IMR-90 (cell line): ENCODE measurements around the gene ZFYVE28. TPM values are rescaled to one million over a fixed set of nuclear protein-coding genes. Genes with fewer than 3 reads are reported as not detected.

ENCODE experiments used
- ATAC-seq: fragments of 200-7000 bp; cut with Tn5 transposase; 2 replicates; pipeline ENCODE4 v1.9.1; 2020; ENCODE audit warnings: low read depth, mild to moderate bottlenecking, moderate library complexity
- BruUV-seq: library from RNA; stranded (reverse); fragments of 400-500 nt; replicated peaks from 2 replicates; lab custom pipeline; 2021; lab: Mats Ljungman, UMichigan
- CTCF ChIA-PET: fragments of 300-600 bp; formaldehyde crosslinking; extraction: SDS; loops from one replicate; lab custom pipeline; 2021; ENCODE audit warnings: antibody characterized with exemption; lab: Yijun Ruan, JAX
- POLR2A ChIA-PET: fragments of 300-600 bp; sonication (Branson Sonifier 250); formaldehyde crosslinking; loops from one replicate; lab custom pipeline; 2022; ENCODE audit warnings: antibody characterized with exemption; ENCODE audit not compliant: unreplicated experiment; lab: Charles Lee
- DNase-seq: peaks from one replicate; pipeline ENCODE4 v3.0.0; 2013
- H2AFZ ChIP-seq: replicated peaks from 2 replicates; pipeline ENCODE3; 2013; ENCODE audit warnings: low read length, mild to moderate bottlenecking; ENCODE audit not compliant: poor library complexity
- H2AK5ac ChIP-seq: 2 replicates; pipeline ENCODE4 v1.6.1; 2013; ENCODE audit warnings: low read depth, low read length, inconsistent platforms
- H2AK9ac ChIP-seq: replicated peaks from 2 replicates; pipeline ENCODE3; 2013; ENCODE audit warnings: mild to moderate bottlenecking, low read depth, low read length, moderate library complexity; ENCODE audit not compliant: poor library complexity
- H2BK120ac ChIP-seq: 2 replicates; pipeline ENCODE4 v1.6.1; 2013; ENCODE audit warnings: low read depth, low read length, inconsistent platforms
- H2BK15ac ChIP-seq: 3 replicates; pipeline ENCODE4 v1.6.1; 2013; ENCODE audit warnings: low read depth, low read length, inconsistent platforms
- H2BK20ac ChIP-seq: 2 replicates; pipeline ENCODE4 v1.6.1; 2013; ENCODE audit warnings: low read depth, mild to moderate bottlenecking, inconsistent platforms, low read length, moderate library complexity
- H2BK5ac ChIP-seq: 2 replicates; pipeline ENCODE4 v1.6.1; 2013; ENCODE audit warnings: mild to moderate bottlenecking, low read depth, low read length, inconsistent platforms; ENCODE audit not compliant: poor library complexity, severe bottlenecking
- H3K14ac ChIP-seq: replicated peaks from 2 replicates; pipeline ENCODE4 v1.6.1; 2013; ENCODE audit warnings: low read depth, low read length, inconsistent platforms
- H3K18ac ChIP-seq: 2 replicates; pipeline ENCODE4 v1.6.1; 2013; ENCODE audit warnings: low read depth, low read length, control low read depth
- H3K23ac ChIP-seq: 2 replicates; pipeline ENCODE4 v1.6.1; 2013; ENCODE audit warnings: low read depth, low read length, inconsistent platforms
- H3K27ac ChIP-seq: 2 replicates; pipeline ENCODE4 v1.5.1; 2013; ENCODE audit warnings: mild to moderate bottlenecking, control low read depth, low read length; ENCODE audit not compliant: insufficient read depth
- H3K27me3 ChIP-seq: 2 replicates; pipeline ENCODE4 v1.6.1; 2013; ENCODE audit warnings: low read length; ENCODE audit not compliant: control insufficient read depth, insufficient read depth
- H3K36me3 ChIP-seq: 2 replicates; pipeline ENCODE4 v1.6.1; 2013; ENCODE audit warnings: low read length, mixed read lengths; ENCODE audit not compliant: control insufficient read depth, insufficient read depth
- H3K4ac ChIP-seq: 2 replicates; pipeline ENCODE4 v1.6.1; 2013; ENCODE audit warnings: low read depth, low read length, inconsistent platforms
- H3K4me1 ChIP-seq: 2 replicates; pipeline ENCODE4 v1.6.1; 2013; ENCODE audit warnings: low read length, mixed read lengths; ENCODE audit not compliant: control insufficient read depth, insufficient read depth
- H3K4me2 ChIP-seq: 2 replicates; pipeline ENCODE4 v1.6.1; 2013; ENCODE audit warnings: low read depth, mild to moderate bottlenecking, control low read depth, low read length, moderate library complexity
- H3K4me3 ChIP-seq: 2 replicates; pipeline ENCODE4 v1.5.1; 2013; ENCODE audit warnings: low read depth, mild to moderate bottlenecking, control low read depth, low read length, moderate library complexity; ENCODE audit not compliant: insufficient read depth
- H3K56ac ChIP-seq: 2 replicates; pipeline ENCODE4 v1.6.1; 2013; ENCODE audit warnings: low read length, inconsistent platforms; ENCODE audit not compliant: insufficient read depth; ENCODE audit errors: extremely low read depth
- H3K79me1 ChIP-seq, 2 experiments: 2 replicates each; pipeline ENCODE4 v1.6.1; 2013; ENCODE audit warnings: low read length in 2 of 2, inconsistent platforms in 1 of 2, low read depth in 1 of 2
- H3K9ac ChIP-seq: 2 replicates; pipeline ENCODE4 v1.6.1; 2013; ENCODE audit warnings: low read depth, low read length, control low read depth
- H3K9me1 ChIP-seq: 2 replicates; pipeline ENCODE4 v1.6.1; 2013; ENCODE audit warnings: low read length, inconsistent platforms; ENCODE audit not compliant: insufficient read depth
- H3K9me3 ChIP-seq: 2 replicates; pipeline ENCODE4 v1.6.1; 2013; ENCODE audit warnings: low read length; ENCODE audit not compliant: control insufficient read depth, insufficient read depth
- H4K20me1 ChIP-seq: 2 replicates; pipeline ENCODE4 v1.6.1; 2013; ENCODE audit warnings: low read length, inconsistent platforms; ENCODE audit not compliant: insufficient read depth
- H4K5ac ChIP-seq: 2 replicates; pipeline ENCODE4 v1.6.1; 2013; ENCODE audit warnings: mild to moderate bottlenecking, low read depth, low read length, control low read depth
- H4K8ac ChIP-seq, 2 experiments: 2 replicates each; pipeline ENCODE4 v1.6.1; 2013; ENCODE audit warnings: low read depth in 2 of 2, low read length in 2 of 2, control low read depth in 1 of 2, inconsistent platforms in 1 of 2
- H4K91ac ChIP-seq: 2 replicates; pipeline ENCODE4 v1.6.1; 2013; ENCODE audit warnings: low read depth, low read length, inconsistent platforms; ENCODE audit not compliant: insufficient read depth
- BHLHE40 ChIP-seq: fragments of 150-350 bp; IDR thresholded peaks from 2 replicates; pipeline ENCODE4 v1.6.1; 2016; ENCODE audit warnings: mild to moderate bottlenecking, low read depth, low read length
- CTCF ChIP-seq: conservative IDR thresholded peaks from 2 replicates; pipeline ENCODE4 v1.5.1; 2012; ENCODE audit warnings: mild to moderate bottlenecking, low read depth, low read length, improper control_type of control experiment
- ELK1 ChIP-seq: fragments of 150-350 bp; IDR thresholded peaks from 2 replicates; pipeline ENCODE4 v1.6.1; 2016; ENCODE audit warnings: low read depth, mild to moderate bottlenecking, low read length, moderate library complexity, borderline replicate concordance
- MXI1 ChIP-seq: IDR thresholded peaks from 2 replicates; pipeline ENCODE4 v1.6.1; 2012; ENCODE audit warnings: low read depth, mild to moderate bottlenecking, low read length, moderate library complexity, borderline replicate concordance
- POLR2A ChIP-seq: IDR thresholded peaks from 2 replicates; pipeline ENCODE4 v1.6.1; 2012; ENCODE audit warnings: mild to moderate bottlenecking, low read depth, low read length
- RAD21 ChIP-seq: IDR thresholded peaks from 2 replicates; pipeline ENCODE4 v1.6.1; 2012; ENCODE audit warnings: low read length, improper control_type of control experiment
- RFX5 ChIP-seq: IDR thresholded peaks from 2 replicates; pipeline ENCODE4 v1.8.0; 2012; ENCODE audit warnings: low read depth, mild to moderate bottlenecking, low read length, moderate library complexity
- USF2 ChIP-seq: fragments of 150-350 bp; IDR thresholded peaks from 2 replicates; pipeline ENCODE4 v1.6.1; 2017; ENCODE audit warnings: mild to moderate bottlenecking, antibody characterized with exemption, low read length, low read depth
- WGBS, 2 experiments: methylation state at CpG; one replicate each; pipeline versions ENCODE4 v1.1.5 to v1.1.7; 2013; ENCODE audit warnings: missing lambda C conversion rate in 2 of 2; ENCODE audit not compliant: insufficient read length in 1 of 2; ENCODE audit errors: extremely low coverage in 2 of 2; 5-methylcytosine and 5-hydroxymethylcytosine counted together
- dilution Hi-C: fragments of 300-500 bp; cut with HindIII; formaldehyde crosslinking; loops from one replicate; pipeline ENCODE4 v1.14.3; 2018; ENCODE audit warnings: low sequenced_read_pairs; ENCODE audit not compliant: unreplicated experiment
- in situ Hi-C: fragments of 300-500 bp; cut with MboI; formaldehyde crosslinking; loops from 3 replicates; pipeline ENCODE4 v1.14.3; 2019; ENCODE audit warnings: low sequenced_read_pairs, inconsistent platforms, mixed read lengths
- intact Hi-C: fragments of 100-400 bp; cut with micrococcal nuclease; formaldehyde crosslinking; loops from 2 replicates; pipeline ENCODE4 v1.10.0; 2022
- polyA plus RNA-seq, 3 experiments: library from polyadenylated mRNA; depleted of rRNA; stranded (reverse); fragments of >200 nt; gene quantifications; 2 replicates each; pipeline ENCODE4 v1.2.3, GENCODE V29; 2012; ENCODE audit warnings: low replicate concordance in 1 of 3
- total RNA-seq: library from RNA; depleted of rRNA; stranded (reverse); fragments of >200 nt; gene quantifications from 2 replicates; pipeline ENCODE4 v1.2.3, GENCODE V29; 2012

Gene ZFYVE28
- total and polyA plus RNA-seq, 2 of the 4 experiments (the other 2 are of a cell fraction), result 0.36 to 1.2 TPM

- dilution Hi-C loops (no loop called here), intact Hi-C loops (no loop called here), in situ Hi-C loops (no loop called here)
- no peak overlapping the region for H2AK5ac ChIP-seq
- H2BK5ac ChIP-seq, result no peak overlapping the region
- CTCF ChIA-PET, result interaction anchor here (0.8 kb wide), 1 partner anchor 21 kb away, joined by 3 read pairs; no protein-coding TSS in a partner anchor
- H3K9ac ChIP-seq, result no peak overlapping the region
- ATAC-seq (no peak), DNase-seq (no peak)
- H3K9me1 ChIP-seq, result no peaks in the 10 kb centered on the region
- H2AFZ ChIP-seq, result no peak overlapping the region
- no peak overlapping the region for H4K5ac ChIP-seq
- H3K79me1 ChIP-seq, result no peaks in the 10 kb centered on the region
- H3K4me1 ChIP-seq, result peaks cover 4% of the 10 kb centered on the region; the same call in 1 of the 2 replicates
- H3K4ac ChIP-seq, result no peak overlapping the region
- no TSS peak for BruUV-seq
- no peak overlapping the region for H3K27ac ChIP-seq
- H2AK9ac ChIP-seq, result peak overlapping the region; percentile 73
- H2BK120ac ChIP-seq, result no peak overlapping the region
- H3K18ac ChIP-seq, result no peak overlapping the region
- 95% methylated on average over 12 of the region's 17 CpGs; no CpG with 5 or more reads in 1 of the 2 experiments for WGBS, 2 experiments
- no peak overlapping the region for H3K4me3 ChIP-seq
- H3K36me3 ChIP-seq, result no peaks in the 10 kb centered on the region
- H2BK20ac ChIP-seq, result no peak overlapping the region
- peaks cover 40% of the 10 kb centered on the region for H3K27me3 ChIP-seq
- TF ChIP-seq MXI1, result no peak
- TF ChIP-seq RAD21, result no peak
- no peak for TF ChIP-seq ELK1
- no peak for TF ChIP-seq BHLHE40
- TF ChIP-seq CTCF, result no peak
- no peak for TF ChIP-seq RFX5
- no peak for TF ChIP-seq USF2
- no peak for TF ChIP-seq POLR2A
- no peak overlapping the region for H4K91ac ChIP-seq
- H4K8ac ChIP-seq, result no peak overlapping the region
- no peak overlapping the region for H3K14ac ChIP-seq
- H3K4me2 ChIP-seq, result no peak overlapping the region
- no peaks in the 10 kb centered on the region for H3K9me3 ChIP-seq
- no peaks in the 10 kb centered on the region; the same call in 1 of the 2 replicates for H4K20me1 ChIP-seq
- H2BK15ac ChIP-seq, result no peak overlapping the region
- POLR2A ChIA-PET, result no interaction called here
- no peak overlapping the region for H3K23ac ChIP-seq
- H3K56ac ChIP-seq, result no peak overlapping the region
These were observed 23.9 kb downstream of the ZFYVE28 start for GRCh38 chr4:2394528-2394927.
